OCI-LY1 (cell line): ENCODE data around the gene RPL23.

ENCODE experiments used
- EZH2 ChIP-seq: fragments of 200-600 bp; sonication (generic), shearing (Covaris generic); IDR thresholded peaks from 2 replicates; pipeline ENCODE4 v1.8.0; 2017; ENCODE audit warnings: borderline replicate concordance, mixed run types, mild to moderate bottlenecking, antibody characterized with exemption, low read length, moderate library complexity, mixed read lengths
- TF ChIP-seq, protein P1 (sequence below): fragments of 200-600 bp; sonication (generic), shearing (Covaris generic); IDR thresholded peaks from 2 replicates; pipeline ENCODE4 v1.5.1; 2017; ENCODE audit warnings: mild to moderate bottlenecking, antibody characterized with exemption, low read length, moderate library complexity, mixed read lengths

DNA sequence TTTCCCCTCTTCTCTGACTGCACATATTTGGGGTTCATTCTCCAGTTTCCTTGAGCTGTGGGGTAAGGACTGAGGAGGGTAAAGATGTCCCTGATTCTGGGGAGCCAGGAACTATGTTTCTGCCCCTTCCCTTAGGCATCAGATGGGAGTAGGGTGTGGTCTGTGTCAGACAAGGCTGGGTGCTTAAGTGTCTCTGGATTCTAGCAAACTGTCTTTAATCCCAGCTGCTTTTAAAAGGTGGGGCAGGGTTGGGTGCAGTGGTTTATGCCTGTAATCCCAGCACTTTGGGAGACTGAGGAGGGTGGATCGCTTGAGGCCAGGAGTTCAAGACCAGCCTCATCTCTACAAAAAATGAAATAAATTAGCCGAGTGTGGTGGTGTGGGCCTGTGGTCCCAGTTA, 29.3 kb upstream of the RPL23 start:
- TF ChIP-seq, protein P1, sequence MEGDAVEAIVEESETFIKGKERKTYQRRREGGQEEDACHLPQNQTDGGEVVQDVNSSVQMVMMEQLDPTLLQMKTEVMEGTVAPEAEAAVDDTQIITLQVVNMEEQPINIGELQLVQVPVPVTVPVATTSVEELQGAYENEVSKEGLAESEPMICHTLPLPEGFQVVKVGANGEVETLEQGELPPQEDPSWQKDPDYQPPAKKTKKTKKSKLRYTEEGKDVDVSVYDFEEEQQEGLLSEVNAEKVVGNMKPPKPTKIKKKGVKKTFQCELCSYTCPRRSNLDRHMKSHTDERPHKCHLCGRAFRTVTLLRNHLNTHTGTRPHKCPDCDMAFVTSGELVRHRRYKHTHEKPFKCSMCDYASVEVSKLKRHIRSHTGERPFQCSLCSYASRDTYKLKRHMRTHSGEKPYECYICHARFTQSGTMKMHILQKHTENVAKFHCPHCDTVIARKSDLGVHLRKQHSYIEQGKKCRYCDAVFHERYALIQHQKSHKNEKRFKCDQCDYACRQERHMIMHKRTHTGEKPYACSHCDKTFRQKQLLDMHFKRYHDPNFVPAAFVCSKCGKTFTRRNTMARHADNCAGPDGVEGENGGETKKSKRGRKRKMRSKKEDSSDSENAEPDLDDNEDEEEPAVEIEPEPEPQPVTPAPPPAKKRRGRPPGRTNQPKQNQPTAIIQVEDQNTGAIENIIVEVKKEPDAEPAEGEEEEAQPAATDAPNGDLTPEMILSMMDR, result no peak
- no peak for TF ChIP-seq EZH2
